ENCODE results near the gene DCAF5. TPM values are rescaled to one million over a fixed set of nuclear protein-coding genes. Genes with fewer than 3 reads are reported as not detected.

Gene DCAF5
- total RNA-seq, 1 donor from 2014 or later: 57.8 TPM

- no peak for DNase-seq
- H3K36me3 ChIP-seq: peaks cover 66% of the 10 kb centered on the region
- intact Hi-C loops (cut with micrococcal nuclease): no loop called here
Observed at GRCh38 chr14:69059658-69060623, 93.0 kb downstream of the DCAF5 start.

GRCh38 chr14:69055999-69056788, 96.7 kb downstream of the DCAF5 start:
- H3K27ac ChIP-seq (replicated peaks): no peak overlapping the region
- DNase-seq: no peak
- intact Hi-C loops (cut with micrococcal nuclease): no loop called here
- TF ChIP-seq CTCF (IDR thresholded peaks at IDR 0.05; ENCODE audit: borderline replicate concordance): no peak
- no peak overlapping the region for H3K4me3 ChIP-seq
- H3K36me3 ChIP-seq: peaks cover 63% of the 10 kb centered on the region
- no peaks in the 10 kb centered on the region for H3K9me3 ChIP-seq (replicated peaks)
- H3K4me1 ChIP-seq: peaks cover 53% of the 10 kb centered on the region
- no peaks in the 10 kb centered on the region for H3K27me3 ChIP-seq (ENCODE audit: low read depth)

More at GRCh38 chr14:69059658-69060623, 93.0 kb downstream of the DCAF5 start:
- Histone ChIP-seq H3K9me3 (replicated peaks) (no peaks in the 10 kb centered on the region), H3K27me3 (ENCODE audit: low read depth) (no peaks in the 10 kb centered on the region), H3K4me3 (no peak overlapping the region), H3K27ac (replicated peaks) (peak overlapping the region; percentile 23), H3K4me1 (peaks cover 23% of the 10 kb centered on the region)
- TF ChIP-seq CTCF (IDR thresholded peaks at IDR 0.05; ENCODE audit: borderline replicate concordance): peak; percentile 17

- H3K9me3 ChIP-seq (replicated peaks): no peaks in the 10 kb centered on the region
- no peaks in the 10 kb centered on the region for H3K27me3 ChIP-seq (ENCODE audit: low read depth)
- intact Hi-C loops (cut with micrococcal nuclease): no loop called here
- H3K36me3 ChIP-seq: peaks cover 60% of the 10 kb centered on the region
- H3K4me3 ChIP-seq: no peak overlapping the region
- H3K27ac ChIP-seq (replicated peaks): no peak overlapping the region
- no peak for TF ChIP-seq CTCF (IDR thresholded peaks at IDR 0.05; ENCODE audit: borderline replicate concordance)
- DNase-seq: no peak
- H3K4me1 ChIP-seq: peaks cover 58% of the 10 kb centered on the region
Observed at GRCh38 chr14:69055125-69055524, 97.8 kb downstream of the DCAF5 start.

GRCh38 chr14:69054030-69054429, 98.9 kb downstream of the DCAF5 start:
- DNase-seq: no peak
- Histone ChIP-seq H3K27ac (replicated peaks) (no peak overlapping the region), H3K36me3 (peaks cover 56% of the 10 kb centered on the region), H3K9me3 (replicated peaks) (no peaks in the 10 kb centered on the region), H3K27me3 (ENCODE audit: low read depth) (no peaks in the 10 kb centered on the region), H3K4me1 (peaks cover 67% of the 10 kb centered on the region), H3K4me3 (no peak overlapping the region)
- TF ChIP-seq CTCF (IDR thresholded peaks at IDR 0.05; ENCODE audit: borderline replicate concordance): no peak
- intact Hi-C loops (cut with micrococcal nuclease): no loop called here

GRCh38 chr14:69052181-69052601, 100.7 kb downstream of the DCAF5 start:
- Histone ChIP-seq H3K27me3 (ENCODE audit: low read depth) (no peaks in the 10 kb centered on the region), H3K4me3 (no peak overlapping the region), H3K9me3 (replicated peaks) (no peaks in the 10 kb centered on the region), H3K4me1 (peaks cover 85% of the 10 kb centered on the region), H3K27ac (replicated peaks) (peak overlapping the region; percentile 89), H3K36me3 (peaks cover 38% of the 10 kb centered on the region)
- intact Hi-C loops (cut with micrococcal nuclease): no loop called here
- DNase-seq: no peak
- no peak for TF ChIP-seq CTCF (IDR thresholded peaks at IDR 0.05; ENCODE audit: borderline replicate concordance)
